ENCODE measurements around the gene SH3GL3.

DNA sequence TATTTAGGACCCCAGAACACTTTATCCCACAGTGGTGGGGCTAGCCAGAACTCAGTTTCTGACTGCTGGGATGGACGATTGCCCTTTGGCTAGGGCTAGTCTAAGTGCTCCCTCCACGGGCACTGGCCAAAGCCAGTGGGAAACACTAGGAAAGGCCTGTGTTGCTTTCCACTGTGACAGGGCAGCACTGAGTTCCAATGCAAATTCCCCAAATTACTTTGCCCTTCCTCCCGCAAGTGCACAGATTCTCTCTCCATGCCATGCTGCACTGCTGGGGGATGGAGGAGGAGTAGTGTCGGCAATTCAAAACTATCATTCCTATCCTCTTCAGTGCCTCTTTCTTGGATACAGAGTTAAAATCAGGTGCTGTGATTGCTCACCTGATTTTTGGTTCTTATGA lies 100.0 kb downstream of the SH3GL3 start:
- no peak for TF ChIP-seq CTCF (IDR thresholded peaks at IDR 0.05)
- no peak for TF ChIP-seq POLR2A (IDR thresholded peaks at IDR 0.05)
- TF ChIP-seq POLR2AphosphoS5 (IDR thresholded peaks at IDR 0.05): no peak
